Glutamatergic neuron (in vitro differentiated cells): ENCODE measurements around the gene PSMD1. TPM values are rescaled to one million over a fixed set of nuclear protein-coding genes. Genes with fewer than 3 reads are reported as not detected.
A peak's percentile ranks its signal among the peaks of the same experiment; 100 is the strongest.

Source experiments
- DNase-seq: peaks from one replicate; pipeline ENCODE4 v3.0.0; 2022
- H3K27ac Mint-ChIP-seq: one replicate; pipeline ENCODE4 v1.8.0; 2020; ENCODE audit warnings: mild to moderate bottlenecking, mixed read lengths, inconsistent platforms; ENCODE audit not compliant: unreplicated experiment
- H3K27me3 Mint-ChIP-seq: one replicate; pipeline ENCODE4 v1.8.0; 2020; ENCODE audit warnings: mild to moderate bottlenecking, moderate library complexity, mixed read lengths, inconsistent platforms; ENCODE audit not compliant: unreplicated experiment
- H3K36me3 Mint-ChIP-seq: one replicate; pipeline ENCODE4 v1.8.0; 2020; ENCODE audit warnings: mild to moderate bottlenecking, mixed read lengths, inconsistent platforms; ENCODE audit not compliant: unreplicated experiment
- H3K4me1 Mint-ChIP-seq: one replicate; pipeline ENCODE4 v1.8.0; 2020; ENCODE audit warnings: mild to moderate bottlenecking, low read depth, mixed read lengths, inconsistent platforms; ENCODE audit not compliant: unreplicated experiment
- H3K4me3 Mint-ChIP-seq: one replicate; pipeline ENCODE4 v1.8.0; 2020; ENCODE audit warnings: mild to moderate bottlenecking, mixed read lengths, inconsistent platforms; ENCODE audit not compliant: unreplicated experiment
- H3K9me3 Mint-ChIP-seq: one replicate; pipeline ENCODE4 v1.8.0; 2020; ENCODE audit warnings: mild to moderate bottlenecking, moderate library complexity, mixed read lengths, inconsistent platforms; ENCODE audit not compliant: unreplicated experiment
- CTCF ChIP-seq: fragments of 200-600 bp; sonication (generic); IDR thresholded peaks from one replicate; pipeline ENCODE4 v1.5.0; 2021; ENCODE audit not compliant: partially characterized antibody, unreplicated experiment
- total RNA-seq: library from RNA; stranded (reverse); fragmentation: NEBNext Ultra II Directional; extraction: Animal tissue kit (Norgen Biotek cat#: 25700); gene quantifications from one replicate; pipeline ENCODE4 v1.2.1, GENCODE V29; 2021; ENCODE audit not compliant: unreplicated experiment

The PSMD1 gene
- total RNA-seq, 1 donor from 2014 or later: 126 TPM

GRCh38 chr2:231034291-231034882 is 22.3 kb upstream of the PSMD1 start:
- no peak overlapping the region for H3K4me3 Mint-ChIP-seq
- peaks cover 2% of the 10 kb centered on the region for H3K9me3 Mint-ChIP-seq
- H3K27me3 Mint-ChIP-seq: peaks cover 14% of the 10 kb centered on the region
- no peak for TF ChIP-seq CTCF
- H3K36me3 Mint-ChIP-seq: no peaks in the 10 kb centered on the region
- no peak overlapping the region for H3K27ac Mint-ChIP-seq
- H3K4me1 Mint-ChIP-seq: no peaks in the 10 kb centered on the region
- DNase-seq: no peak

GRCh38 chr2:231036131-231036530 is 20.5 kb upstream of the PSMD1 start:
- H3K27me3 Mint-ChIP-seq: peaks cover 17% of the 10 kb centered on the region
- no peak for DNase-seq
- no peak for TF ChIP-seq CTCF
- no peak overlapping the region for H3K27ac Mint-ChIP-seq
- peaks cover 4% of the 10 kb centered on the region for H3K9me3 Mint-ChIP-seq
- H3K4me3 Mint-ChIP-seq: no peak overlapping the region
- no peaks in the 10 kb centered on the region for H3K36me3 Mint-ChIP-seq
- H3K4me1 Mint-ChIP-seq: no peaks in the 10 kb centered on the region

GRCh38 chr2:231036578-231037106 is 20.0 kb upstream of the PSMD1 start:
- Mint-ChIP-seq H3K9me3 (peaks cover 4% of the 10 kb centered on the region), H3K4me1 (no peaks in the 10 kb centered on the region), H3K27ac (no peak overlapping the region), H3K27me3 (peaks cover 20% of the 10 kb centered on the region), H3K36me3 (no peaks in the 10 kb centered on the region), H3K4me3 (peak overlapping the region; percentile 64)
- TF ChIP-seq CTCF: no peak
- no peak for DNase-seq

DNA sequence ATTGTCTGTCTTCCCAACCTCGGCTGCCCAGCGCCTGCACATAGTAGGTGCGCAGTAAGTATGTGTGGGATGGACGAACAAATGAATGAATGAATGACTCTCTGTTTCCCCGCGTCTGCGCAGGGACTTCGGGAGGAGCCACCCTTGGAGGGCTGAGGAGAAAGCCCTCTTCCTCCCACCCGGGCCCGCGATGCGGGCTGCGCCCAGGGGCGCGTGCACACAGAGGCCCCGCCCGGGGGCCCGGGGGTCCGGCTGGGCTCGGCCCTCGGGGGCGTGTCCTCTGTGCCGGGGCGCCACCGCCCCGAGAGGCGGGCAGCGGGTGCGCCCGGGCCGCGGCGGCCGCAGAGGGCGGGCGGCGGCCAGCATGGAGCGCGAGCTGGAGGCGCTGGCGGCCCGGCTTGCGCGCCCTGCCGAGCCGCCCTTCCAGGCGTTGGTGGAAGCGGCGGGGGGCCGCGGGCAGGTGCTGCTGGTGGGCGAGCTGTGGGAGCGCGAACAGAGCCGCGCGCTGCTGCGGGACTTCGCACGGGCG is 19.4 kb upstream of the PSMD1 start, which contains the start of gene C2orf72:
TSS of gene C2orf72 (plus strand) at position 322 of the 529 bp plus-strand sequence. CDS start at position 365, 43 bp downstream.
- Mint-ChIP-seq H3K27ac (no peak within 1 kb of the TSS), H3K4me3 (peak within 1 kb of the TSS; percentile 64), H3K4me1 (no peaks in the 10 kb centered on the region), H3K36me3 (no peaks in the 10 kb centered on the region), H3K9me3 (peaks cover 6% of the 10 kb centered on the region), H3K27me3 (peaks cover 23% of the 10 kb centered on the region)
- no peak for TF ChIP-seq CTCF
- DNase-seq: peak; percentile 55
